Measurements from ENCODE around the gene RFX1.

DNA sequence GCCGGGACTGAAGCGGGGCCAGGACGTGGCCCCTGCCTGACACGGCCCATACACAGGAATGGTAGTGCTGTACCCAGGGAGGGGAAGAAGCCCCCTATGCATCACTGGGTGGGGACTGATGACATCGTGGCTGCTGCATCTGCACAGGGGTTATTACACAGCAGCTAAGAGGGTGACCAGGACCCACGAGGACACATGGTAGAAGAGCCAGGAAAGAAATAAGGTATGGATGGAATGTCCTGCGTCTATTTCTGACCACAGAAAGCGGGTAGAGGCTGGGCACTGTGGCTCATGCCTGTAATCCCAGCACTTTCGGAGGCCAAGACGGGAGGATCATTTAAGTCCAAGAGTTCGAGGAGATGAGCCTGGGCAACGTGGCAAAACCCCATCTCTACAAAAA is 29.7 kb downstream of the RFX1 start:
- TF ChIP-seq CTCF (IDR thresholded peaks at IDR 0.05; ENCODE audit: low read depth, low read length) (no peak), EZH2phosphoT487 (IDR thresholded peaks at IDR 0.05; ENCODE audit: low read depth) (no peak)

Measured in OCI-LY3 (cell line).